GM23248 (cell line): ENCODE data around the gene EIPR1.
"Not testable (repeated sequence)": the region's sequence is repeated elsewhere in the genome, so short reads cannot be mapped to it uniquely, and the experiment has no call there.

Experiments used
- EZH2 ChIP-seq: fragments of 200-600 bp; sonication (generic); IDR thresholded peaks from 2 replicates; pipeline ENCODE4 v1.6.1; 2018; ENCODE audit warnings: antibody characterized with exemption, mild to moderate bottlenecking; ENCODE audit not compliant: insufficient read depth, poor library complexity, severe bottlenecking
- EZH2phosphoT487 ChIP-seq: fragments of 200-600 bp; sonication (generic); IDR thresholded peaks from 2 replicates; pipeline ENCODE4 v1.6.1; 2018; ENCODE audit warnings: antibody characterized with exemption, moderate library complexity, mild to moderate bottlenecking, low read depth; ENCODE audit not compliant: insufficient read depth

DNA sequence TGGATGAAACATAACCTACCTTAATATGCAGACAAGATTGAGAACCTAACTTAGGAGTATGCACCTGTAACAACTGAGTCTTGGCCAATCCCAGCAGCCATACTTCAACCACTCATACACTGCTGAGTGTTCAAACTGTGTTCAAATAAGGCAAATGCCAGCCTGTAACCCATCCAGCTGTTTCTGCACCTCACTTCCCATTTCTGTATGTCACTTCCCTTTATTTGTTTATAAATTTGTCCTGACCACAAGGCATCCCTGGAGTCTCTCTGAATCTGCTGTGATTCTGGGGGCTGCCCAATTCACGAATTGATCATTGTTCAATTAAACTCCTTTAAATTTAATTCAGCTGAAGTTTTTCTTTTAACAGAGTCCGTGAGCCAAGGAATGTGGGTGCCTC, 20.2 kb downstream of the EIPR1 start:
- TF ChIP-seq EZH2, EZH2phosphoT487: not testable (repeated sequence)
